HK-2 (cell line): ENCODE data around the gene INCENP.
"Not testable (repeated sequence)": the region's sequence is repeated elsewhere in the genome, so short reads cannot be mapped to it uniquely, and the experiment has no call there.

ENCODE experiments used
- DNase-seq: peaks from one replicate; pipeline ENCODE4 v3.0.0-alpha.2; 2018; ENCODE audit not compliant: unreplicated experiment

Gene INCENP

DNA sequence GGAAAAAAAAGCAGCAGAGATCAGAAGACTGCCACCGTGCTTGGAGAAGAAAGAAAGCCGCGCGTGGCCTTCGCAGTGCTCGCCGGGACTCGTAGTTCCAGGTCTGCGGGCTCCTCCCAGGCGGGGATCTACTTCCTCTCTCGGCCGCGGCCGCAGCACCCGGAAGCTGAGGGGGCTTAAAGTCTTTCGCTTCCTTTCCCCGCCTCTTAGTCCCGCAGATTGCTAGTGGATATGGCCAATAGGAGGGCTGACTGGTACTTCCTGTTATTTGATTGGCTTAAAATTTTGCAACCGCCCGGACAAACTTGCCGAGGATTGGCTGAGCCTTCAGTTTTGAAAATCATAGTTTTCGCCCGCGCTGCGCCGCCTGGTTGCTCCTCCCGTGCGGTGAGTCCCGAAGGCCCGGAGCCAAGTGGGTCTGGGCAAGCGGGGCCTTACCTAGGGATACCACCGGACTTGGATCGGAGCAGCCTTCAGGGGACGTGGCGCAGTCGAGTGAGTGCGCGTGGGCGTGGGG lies at the start of gene INCENP:
Gene INCENP, plus strand, starts transcription at position 343 of the 517 bp plus-strand sequence. CDS start 4,151 bp downstream, outside the sequence.
- DNase-seq = peak; percentile 89

DNA sequence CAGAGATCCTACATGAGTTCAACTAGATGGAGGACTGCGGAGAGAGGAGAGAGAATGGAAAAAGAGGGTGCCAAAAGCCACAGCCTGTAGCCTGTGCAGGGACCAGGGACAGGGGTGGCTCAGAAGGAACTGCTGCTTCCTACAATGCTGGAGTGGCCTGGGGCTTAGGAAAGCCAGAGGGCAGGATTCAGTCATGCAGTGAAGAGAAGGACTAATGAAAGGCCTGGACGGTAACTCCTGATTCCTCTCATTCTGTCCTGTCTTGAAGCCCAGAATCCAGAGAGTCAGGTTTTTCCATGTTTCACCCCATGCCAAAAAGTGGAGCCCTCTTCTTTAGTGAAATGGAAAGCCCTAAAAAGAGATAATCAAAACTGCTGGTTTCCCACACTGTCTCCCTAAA lies 48.4 kb upstream of the INCENP start:
- no peak for DNase-seq

DNA sequence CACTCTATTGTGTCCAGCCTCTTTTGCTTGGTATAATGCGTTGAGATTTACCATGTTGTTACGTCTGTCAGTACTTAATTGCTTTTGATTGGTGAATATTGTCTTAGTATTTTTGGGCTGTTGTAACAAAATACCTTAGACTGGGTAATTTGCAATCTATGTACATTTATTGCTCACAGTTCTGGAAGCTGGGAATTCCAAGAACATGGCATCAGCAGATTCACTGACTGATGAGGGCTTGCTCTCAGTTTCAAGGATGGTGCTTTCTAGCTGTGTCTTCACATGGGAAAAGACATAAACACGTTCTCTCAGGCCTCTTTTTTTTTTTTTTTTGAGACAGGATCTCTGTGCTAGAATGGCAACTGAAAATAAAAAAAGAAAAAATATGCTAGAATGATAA lies 46.7 kb upstream of the INCENP start:
- DNase-seq = no peak

DNA sequence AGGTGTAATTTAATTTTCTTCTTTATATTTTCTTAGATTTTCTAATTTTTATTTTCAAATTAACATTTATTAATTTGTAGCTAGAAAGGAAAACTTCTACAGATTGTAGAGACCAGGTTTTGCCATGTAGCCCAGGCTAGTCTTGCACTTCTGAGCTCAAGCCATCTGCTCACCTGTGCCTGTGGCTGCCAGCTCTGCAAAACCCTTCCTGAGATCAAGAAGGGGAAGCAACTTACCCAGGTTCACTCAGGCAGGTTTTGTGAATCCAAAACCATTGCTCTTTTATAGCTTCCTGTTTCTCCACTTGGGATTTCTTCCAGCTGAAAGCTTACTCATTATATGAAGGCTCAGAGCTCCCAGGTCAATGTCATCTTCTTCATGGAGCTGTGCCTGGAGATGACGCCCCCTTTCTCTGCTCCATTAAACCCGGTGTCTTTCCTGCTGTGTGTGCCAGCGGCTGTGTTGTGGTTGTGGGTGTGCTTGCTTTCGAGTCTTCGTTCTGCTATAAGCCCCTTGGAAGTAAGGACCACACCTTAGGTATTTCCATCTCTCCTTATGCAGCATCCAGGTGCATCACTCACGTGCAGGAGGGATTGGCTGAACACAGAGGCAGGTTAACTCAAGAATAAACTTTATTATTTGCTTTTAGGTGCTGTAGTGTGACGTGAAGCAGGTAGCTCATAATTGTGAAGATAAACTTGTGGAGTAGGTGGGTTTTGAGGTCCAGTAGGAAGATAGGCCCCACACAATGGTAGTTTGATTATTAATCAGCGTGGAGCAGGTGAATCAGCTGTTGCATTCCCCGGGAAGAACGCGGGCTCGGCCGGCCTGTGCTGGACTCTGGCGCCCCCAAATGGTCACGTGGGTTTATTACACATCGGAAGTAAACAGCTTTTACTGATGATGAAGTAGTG lies 42.2 kb upstream of the INCENP start:
- peak; percentile 82 for DNase-seq

DNA sequence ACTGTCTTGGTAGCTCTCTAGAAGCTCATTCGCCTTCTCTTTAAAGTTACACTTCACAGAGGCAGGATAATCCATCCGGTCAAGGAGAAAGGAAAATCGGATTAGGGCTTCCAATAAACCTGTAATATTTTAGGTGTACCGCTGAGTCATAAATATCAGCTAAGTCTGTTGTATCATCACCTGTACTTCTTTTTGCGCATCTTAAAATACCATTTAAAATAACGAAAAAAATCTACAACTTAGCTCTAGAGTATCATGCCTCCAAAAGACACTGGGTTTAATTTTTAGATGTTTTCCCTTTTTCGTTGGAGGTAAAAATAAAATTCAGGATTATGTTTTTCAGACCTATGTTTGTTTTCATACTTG lies 41.5 kb upstream of the INCENP start:
- DNase-seq = no peak

DNA sequence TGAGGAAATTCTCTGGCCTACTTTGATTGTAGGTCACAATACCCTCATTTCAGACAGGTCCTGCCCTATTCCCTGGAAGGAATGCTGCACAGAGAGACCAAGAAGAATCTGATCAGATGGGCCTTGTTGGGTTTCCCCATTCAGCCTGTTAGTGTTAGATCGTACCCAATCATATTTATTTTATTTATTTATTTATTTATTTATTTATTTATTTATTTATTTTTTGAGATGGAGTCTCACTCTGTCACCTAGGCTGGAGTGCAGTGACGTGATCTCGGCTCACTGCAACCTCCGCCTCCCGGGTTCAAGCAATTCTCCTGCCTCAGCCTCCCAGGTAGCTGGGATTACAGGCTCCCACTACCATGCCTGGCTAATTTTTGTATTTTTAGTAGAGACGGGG lies 39.0 kb upstream of the INCENP start:
- not testable (repeated sequence) for DNase-seq

DNA sequence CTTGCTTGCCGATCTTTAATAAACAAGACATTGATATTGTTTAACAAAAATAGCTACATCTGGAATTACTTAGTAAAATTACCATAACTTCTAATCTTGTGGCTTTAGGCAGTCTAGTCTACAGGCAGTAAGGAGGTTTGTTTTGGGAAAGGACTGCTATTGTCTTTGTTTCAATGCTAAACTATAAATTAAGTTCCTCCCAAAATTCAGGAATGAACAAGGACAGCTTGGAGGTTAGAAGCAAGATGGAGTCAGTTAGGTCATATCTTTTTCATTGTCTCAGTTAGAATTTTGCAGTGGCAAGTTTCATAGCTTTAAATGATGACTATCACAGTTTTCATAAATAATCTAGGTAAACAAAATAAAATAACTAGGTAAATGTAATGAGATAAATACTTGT lies 36.1 kb upstream of the INCENP start:
- no peak for DNase-seq

DNA sequence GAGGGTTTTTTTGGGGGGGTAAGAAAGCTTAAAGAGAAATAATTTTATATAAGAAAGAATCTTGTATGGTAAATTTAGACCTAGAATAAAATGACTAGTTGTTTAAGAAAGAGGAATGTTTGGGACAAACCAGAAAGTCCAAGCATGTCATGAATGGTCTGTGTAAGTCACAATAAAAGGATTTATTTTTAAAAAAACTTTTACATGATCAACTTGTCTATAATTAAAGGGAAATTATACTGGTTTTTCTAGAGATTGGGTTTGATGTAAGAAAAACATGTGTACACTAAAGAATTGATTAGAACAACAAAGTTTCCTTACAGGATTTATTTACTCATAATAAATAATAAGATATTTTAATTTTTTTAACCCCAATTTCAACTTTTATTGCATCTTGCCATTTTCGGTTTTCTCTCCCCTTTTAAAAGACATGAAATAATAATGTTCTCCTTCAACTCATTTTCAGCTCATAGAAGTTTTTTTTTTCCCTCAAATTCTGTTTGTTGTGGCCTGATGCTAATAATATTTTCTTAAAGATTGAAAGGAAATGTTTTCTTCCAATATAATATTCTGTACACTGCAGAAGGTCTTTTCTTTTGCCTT lies 35.4 kb upstream of the INCENP start:
- no peak for DNase-seq

DNA sequence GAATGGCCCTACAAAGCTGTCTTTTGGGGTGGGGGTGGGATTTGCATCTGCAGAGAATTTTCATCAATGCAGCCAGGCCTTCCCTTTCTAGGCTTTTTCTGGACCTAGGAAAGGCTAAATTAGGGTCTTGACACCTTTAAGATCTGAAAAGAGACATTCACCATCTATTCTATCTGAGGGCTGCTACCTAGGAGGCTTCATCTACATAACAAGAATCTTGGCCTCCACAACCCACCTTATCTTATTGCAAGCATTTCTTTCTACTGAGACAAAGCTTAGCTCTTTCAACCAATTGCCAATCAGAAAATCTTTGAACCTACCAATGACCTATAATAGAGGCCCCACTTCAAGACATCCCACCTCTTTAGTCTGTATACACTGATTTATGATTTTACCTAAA lies 20.7 kb upstream of the INCENP start:
- no peak for DNase-seq

DNA sequence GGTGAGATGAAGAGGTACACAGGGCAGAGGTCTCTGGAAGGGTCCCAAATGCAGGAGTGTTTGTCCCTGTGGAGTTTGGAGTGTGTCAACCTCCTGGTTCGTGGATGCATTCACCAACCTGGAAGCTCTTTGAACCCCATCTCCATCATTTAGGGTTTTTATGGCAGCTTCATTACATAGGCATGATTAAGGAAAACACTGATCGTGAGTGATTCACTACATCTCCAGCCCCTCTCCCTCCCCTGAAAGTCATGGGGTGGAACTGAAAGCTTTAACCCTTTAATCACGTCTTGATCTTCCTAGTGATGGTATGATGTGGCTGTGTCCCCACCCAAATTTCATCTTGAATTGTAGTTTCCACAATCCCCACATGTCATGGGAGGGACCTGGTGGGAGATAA lies 19.8 kb upstream of the INCENP start:
- no peak for DNase-seq

DNA sequence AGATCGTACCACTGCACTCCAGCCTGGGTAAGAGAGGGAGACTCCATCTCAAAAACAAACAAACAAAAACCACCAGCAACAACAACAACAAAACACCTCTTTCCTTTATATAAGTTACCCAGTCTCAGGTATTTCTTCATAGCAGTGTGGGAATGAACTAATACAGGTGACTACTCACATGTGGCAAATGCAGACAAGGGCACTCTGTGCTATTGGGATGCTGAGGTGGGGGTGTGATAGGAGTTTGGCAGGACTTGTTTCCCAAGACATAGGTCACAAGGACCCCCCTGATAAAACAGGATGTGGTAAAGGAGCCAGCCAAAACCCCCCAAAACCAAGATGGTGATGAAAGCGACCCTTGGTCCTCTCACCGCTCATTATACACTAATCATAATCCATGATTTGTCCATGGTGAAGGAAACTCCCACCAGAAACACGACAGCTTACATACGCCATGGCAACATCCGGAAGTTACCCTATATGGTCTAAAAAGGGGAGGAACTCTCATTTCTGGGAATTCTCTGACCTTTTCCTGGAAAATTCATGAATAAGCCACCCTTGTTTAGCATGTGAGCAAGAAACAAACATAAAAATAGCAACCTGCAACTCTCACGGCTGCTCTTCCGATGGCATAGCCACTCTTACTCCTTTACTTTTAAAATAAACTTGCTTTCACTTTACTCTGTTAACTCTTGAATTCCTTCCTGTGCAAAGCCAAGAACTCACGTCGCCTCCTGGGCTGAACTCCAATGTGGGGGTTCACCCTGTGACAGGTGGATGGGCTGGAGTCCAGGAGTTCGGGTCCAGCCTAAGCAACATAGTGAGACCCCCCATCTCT lies 18.8 kb upstream of the INCENP start:
- DNase-seq = no peak

DNA sequence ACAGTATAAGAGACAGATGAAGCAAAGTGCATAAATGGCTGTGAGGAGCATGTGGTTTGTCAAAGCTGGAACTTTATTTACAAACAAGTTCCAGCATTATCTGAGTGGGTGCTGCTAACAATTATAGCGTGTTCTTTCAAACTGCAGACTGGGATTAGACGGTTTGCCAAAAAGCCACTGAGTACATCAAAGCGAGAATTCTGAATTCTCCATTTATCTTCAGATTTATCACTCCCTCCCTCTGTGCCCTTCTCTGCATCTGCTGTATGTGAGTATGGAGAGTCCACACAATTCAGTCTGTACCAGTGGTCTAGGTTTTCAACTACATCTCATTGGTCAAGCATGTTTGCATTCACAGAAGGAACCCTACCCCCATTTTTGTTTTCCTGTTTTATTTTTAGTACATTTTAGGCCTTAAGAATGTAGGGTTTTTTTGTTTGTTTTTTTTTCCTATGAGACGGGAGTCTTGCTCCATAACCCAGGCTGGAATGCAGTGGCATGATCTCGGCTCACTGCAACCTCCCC lies 18.1 kb upstream of the INCENP start:
- DNase-seq = no peak

DNA sequence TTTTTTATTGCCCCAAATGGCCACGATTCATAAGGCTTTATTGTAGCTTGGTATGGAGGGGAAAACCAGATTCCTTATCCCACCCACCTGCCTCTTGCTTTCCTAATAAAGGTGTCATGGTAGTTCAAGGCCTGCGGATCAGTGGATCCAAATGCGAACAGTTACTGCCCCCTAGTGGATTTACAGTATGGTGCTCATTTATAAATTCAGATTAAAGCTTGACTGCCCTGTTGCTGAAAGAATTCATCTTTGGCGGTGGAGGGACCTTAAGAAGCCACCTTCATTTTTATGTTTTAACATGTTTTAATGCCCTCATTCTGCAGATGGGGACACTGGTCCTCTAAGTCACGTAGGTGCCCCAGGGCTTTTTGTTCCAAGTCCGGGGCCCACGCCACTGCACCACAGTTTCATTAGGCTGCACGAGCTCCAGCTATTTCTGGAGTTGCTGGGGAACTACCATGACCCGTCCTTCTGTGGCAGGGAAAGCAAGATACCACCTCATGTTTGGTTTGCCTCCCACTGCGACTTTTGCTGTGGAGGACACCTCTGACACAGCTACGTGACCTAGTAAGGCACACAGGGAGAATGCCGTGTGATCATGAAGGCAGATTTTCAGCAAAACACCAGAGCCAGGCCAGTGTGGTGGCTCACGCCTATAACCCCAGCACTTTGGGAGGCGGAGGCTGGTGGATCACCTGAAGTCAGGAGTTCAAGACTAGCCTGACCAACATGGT lies 15.6 kb upstream of the INCENP start:
- DNase-seq = peak; percentile 10

DNA sequence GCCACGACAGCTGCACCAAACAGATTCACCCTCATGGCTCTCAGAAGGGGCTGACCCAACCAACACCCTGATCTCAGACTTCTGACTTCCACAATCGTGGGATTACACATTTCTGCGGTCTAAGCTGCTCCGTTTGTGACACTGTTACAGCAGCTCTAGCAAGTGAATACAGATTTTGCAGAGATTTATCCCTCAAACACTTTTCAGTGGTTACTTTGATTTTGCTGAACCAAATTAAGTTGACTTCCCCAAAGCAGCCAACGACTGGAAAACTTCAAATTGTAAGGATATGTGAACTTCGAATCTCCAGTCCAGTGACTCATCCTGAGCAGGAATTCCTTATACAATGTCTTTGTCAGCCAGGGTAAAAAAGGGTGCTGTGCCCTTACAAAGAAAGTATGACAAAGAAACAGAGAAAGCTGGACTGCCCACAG lies 14.8 kb upstream of the INCENP start:
- no peak for DNase-seq

DNA sequence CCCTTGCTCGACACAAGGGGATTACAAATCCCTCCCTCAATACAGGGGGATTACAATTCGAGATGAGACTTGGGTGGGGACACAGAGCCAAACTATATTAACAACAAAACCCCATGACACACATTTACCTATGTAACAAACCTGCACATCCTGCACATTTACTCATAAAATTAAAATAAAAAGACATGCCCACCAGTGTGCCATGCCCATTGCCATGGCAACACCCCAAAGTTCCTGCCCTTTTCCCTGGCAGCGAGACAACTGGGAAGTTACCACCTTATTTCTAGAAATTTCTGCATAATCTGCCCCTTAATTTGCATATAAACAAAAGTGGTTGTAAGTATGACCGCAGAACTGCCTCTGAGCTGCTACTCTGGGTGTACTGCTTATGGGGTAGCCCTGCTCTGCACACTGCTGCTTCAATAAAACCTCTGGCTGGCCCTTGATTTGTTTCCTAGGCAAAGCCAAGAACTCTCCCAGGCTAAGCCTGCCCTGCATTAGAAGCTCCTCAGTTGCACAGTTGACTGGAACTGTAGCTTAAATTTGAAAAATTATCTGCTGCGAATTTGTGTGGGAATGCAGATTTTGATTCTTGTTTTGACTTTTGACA lies 8.6 kb upstream of the INCENP start:
- DNase-seq = no peak

DNA sequence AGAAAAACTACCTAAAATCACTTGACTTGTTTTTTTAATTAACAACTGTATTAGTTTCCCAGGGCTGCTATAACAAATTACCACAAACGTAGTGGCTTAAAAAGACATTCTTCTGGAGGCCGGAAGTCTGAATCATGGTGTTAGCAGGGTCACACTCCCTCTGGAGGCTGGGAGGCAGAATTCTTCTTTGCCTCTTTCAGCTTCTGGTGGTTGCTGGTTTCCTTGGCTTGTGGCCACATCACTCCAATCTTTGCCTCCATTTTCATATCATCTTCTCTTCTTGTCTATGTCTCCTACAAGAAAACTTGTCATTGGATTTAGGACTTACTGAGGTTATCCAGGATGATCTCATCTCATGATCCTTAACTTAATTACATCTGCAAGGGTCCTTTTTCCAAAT lies 7.4 kb upstream of the INCENP start:
- no peak for DNase-seq

DNA sequence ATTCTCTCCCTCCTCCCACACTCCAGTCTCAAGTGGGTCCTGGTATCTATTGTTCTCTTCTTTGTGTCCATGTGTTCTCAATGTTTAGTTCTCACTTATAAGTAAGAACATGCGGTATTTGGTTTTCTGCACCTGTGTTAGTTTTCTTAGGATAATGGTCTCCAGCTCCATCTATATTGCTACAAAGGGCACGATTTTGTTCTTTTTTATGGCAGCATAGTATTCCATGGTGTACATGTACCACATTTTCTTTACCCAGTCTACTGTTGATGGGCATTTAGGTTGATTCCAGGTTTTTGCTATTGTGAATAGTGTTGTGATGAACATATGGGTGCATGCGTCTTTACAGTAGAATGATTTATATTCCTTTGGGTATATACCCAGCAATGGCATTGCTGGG lies 4.2 kb upstream of the INCENP start:
- no peak for DNase-seq

DNA sequence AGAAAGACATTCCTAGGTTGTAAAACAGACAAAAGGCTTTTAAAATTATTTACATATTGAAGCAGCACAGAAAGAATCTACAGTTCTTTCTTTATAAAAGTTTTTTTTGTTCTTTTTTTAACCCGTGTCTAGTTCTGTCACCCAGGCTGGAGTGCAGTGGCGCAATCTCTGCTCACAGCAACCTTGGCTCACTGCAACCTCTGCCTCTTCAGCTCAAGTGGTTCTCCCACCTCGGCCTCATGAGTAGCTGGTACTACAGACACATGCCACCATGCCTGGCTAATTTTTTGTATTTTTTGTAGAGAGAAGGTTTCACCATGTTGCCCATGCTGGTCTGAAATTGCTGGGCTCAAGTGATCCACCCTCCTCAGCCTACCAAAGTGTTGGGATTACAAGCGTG lies 3.8 kb upstream of the INCENP start:
- no peak for DNase-seq

DNA sequence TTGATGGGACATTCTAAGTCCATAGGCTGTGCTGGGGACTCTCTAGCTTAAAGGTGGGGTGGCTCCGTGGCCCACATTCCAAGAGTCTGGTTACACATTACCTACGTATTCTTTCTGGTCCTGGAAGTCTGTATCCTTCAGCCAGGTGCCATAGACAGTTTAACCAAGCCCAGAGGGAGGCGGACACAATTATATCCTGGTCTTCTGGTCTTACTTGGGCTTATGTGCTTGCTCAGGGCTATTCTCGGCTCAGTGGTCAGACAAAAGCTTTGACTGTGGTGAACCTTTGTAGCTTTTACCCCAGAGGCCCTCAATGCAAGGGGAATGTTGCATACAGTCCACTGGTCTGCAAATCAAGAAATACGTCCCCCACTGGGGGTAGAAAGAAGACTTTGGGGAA lies 3.4 kb upstream of the INCENP start:
- DNase-seq = no peak

DNA sequence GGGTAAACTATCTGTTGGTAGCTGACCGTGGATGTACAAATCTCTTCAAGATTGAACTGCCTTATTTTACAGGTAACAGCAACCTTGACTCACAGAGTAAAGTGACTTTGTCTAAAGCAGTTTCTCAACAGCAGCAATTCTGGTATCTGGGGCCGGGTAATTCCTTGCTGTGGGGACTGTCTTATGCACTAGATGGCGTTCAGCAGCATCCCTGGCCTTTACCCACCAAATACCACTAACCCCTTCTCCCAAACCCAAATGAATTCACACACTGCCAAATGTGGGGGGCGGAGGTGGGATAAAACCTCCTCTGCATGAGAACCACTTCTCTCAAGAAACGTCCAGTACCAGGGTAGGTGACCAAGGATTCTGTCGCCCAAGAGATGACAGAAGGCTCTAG lies 1.7 kb upstream of the INCENP start:
- no peak for DNase-seq
